Measurements from ENCODE around the gene CNN2. TPM values are rescaled to one million over a fixed set of nuclear protein-coding genes. Genes with fewer than 3 reads are reported as not detected.

Gene CNN2
- total and polyA plus RNA-seq, 2 of the 8 experiments (the other 6 are each of a cell fraction or from before 2014, with no cell fraction given) = 189 to 551 TPM

- Histone ChIP-seq H3K4ac (replicated peaks; ENCODE audit: insufficient read length, low read depth, low read length) (peak within 1 kb of the TSS; percentile 34), H3K27ac (ENCODE audit: low read depth, low read length) (peak within 1 kb of the TSS; percentile 96), H2AFZ (ENCODE audit: low read length) (no peak within 1 kb of the TSS), H4K8ac (ENCODE audit: extremely low read depth, insufficient read depth, low read length) (peak within 1 kb of the TSS; percentile 92; the same call in 1 of the 2 replicates), H3K4me2 (ENCODE audit: insufficient read depth in 1 of 2, low read depth in 2 of 2, low read length in 2 of 2) (peak within 1 kb of the TSS; percentile 93 to 98), H3K79me2 (ENCODE audit: control insufficient read depth in 1 of 2, insufficient read depth in 2 of 2, low read length in 2 of 2) (peaks cover 27 to 49% of the 10 kb centered on the region in 2 experiments), H3K79me1 (ENCODE audit: low read depth, low read length) (peaks cover 18% of the 10 kb centered on the region), H3K36me3 (ENCODE audit: control insufficient read depth in 2 of 4, insufficient read depth in 4 of 4, low read length in 3 of 4) (no peaks in the 10 kb centered on the region), H2BK12ac (ENCODE audit: low read depth, low read length) (peak within 1 kb of the TSS; percentile 65; the same call in 1 of the 2 replicates), H3K9me3 (ENCODE audit: insufficient read depth in 2 of 2, low read depth in 1 of 2, low read length in 1 of 2) (no peaks in the 10 kb centered on the region), H2BK15ac (ENCODE audit: low read length) (peak within 1 kb of the TSS; percentile 61; the same call in 1 of the 2 replicates), H3K27me3 (replicated peaks in 1 of 4; ENCODE audit: control insufficient read depth in 3 of 4, extremely low read depth in 1 of 4, insufficient read depth in 3 of 4, low read length in 3 of 4) (no peaks in the 10 kb centered on the region), H2AK5ac (ENCODE audit: low read depth, low read length) (peak within 1 kb of the TSS; percentile 44; the same call in 1 of the 2 replicates), H4K91ac (replicated peaks; ENCODE audit: insufficient read length, low read length) (peak within 1 kb of the TSS; percentile 77), H4K5ac (ENCODE audit: insufficient read length, low read depth, low read length) (peak within 1 kb of the TSS; percentile 9), H3K4me3 (ENCODE audit: extremely low read depth in 1 of 4, insufficient read depth in 2 of 4, low read depth in 3 of 4, low read length in 4 of 4) (peak within 1 kb of the TSS; percentile 84 to 97 (median 94)), H3K23me2 (ENCODE audit: low read depth, low read length) (peaks cover 9% of the 10 kb centered on the region), H3K9ac (replicated peaks in 1 of 4; ENCODE audit: extremely low read depth in 1 of 4, low read depth in 3 of 4, low read length in 3 of 4) (peak within 1 kb of the TSS; percentile 69 to 89 (median 82)), H2BK20ac (ENCODE audit: low read length) (no peak within 1 kb of the TSS), H2BK5ac (ENCODE audit: low read depth, low read length) (peak within 1 kb of the TSS; percentile 97), H3K4me1 (replicated peaks in 1 of 4; ENCODE audit: control insufficient read depth in 3 of 4, insufficient read depth in 4 of 4, low read length in 3 of 4) (peaks cover 0 to 31% (median 20%) of the 10 kb centered on the region in 4 experiments; a peak in 5 of 7 replicates), H4K20me1 (replicated peaks in 1 of 2; ENCODE audit: control insufficient read depth in 1 of 2, insufficient read depth in 2 of 2, low read length in 2 of 2) (peaks cover 24 to 36% of the 10 kb centered on the region in 2 experiments), H3K18ac (ENCODE audit: extremely low read depth, low read length) (no peak within 1 kb of the TSS; the same call in 1 of the 2 replicates), H2BK120ac (replicated peaks; ENCODE audit: low read depth, low read length) (no peak within 1 kb of the TSS), H3K56ac (replicated peaks; ENCODE audit: insufficient read length, low read depth, low read length) (peak within 1 kb of the TSS; percentile 43), H3K14ac (ENCODE audit: insufficient read length) (no peak within 1 kb of the TSS), H3K23ac (ENCODE audit: insufficient read length) (no peak within 1 kb of the TSS)
- POLR2A ChIA-PET (ENCODE audit: partially characterized antibody) = interaction anchor here (0.9 to 12.8 kb wide), 17 partner anchors 8 to 155 kb away, joined by 3 to 509 read pairs (median 5); partner anchors contain the start of genes ABCA7, ARHGAP45 and CNN2
- 1% methylated on average over 68 of the region's 68 CpGs; no CpG with 5 or more reads in 1 of the 2 experiments for WGBS, 2 experiments (ENCODE audit: extremely low coverage in 1 of 2, insufficient coverage in 1 of 2, insufficient read length in 1 of 2, insufficient replicate concordance in 2 of 2, low coverage in 1 of 2, low lambda C conversion rate in 2 of 2, missing lambda C conversion rate in 1 of 2)
- DNase-seq (ENCODE audit: low read depth in 1 of 2, low spot score in 2 of 2) = peak; percentile 89 to 97
- CTCF ChIA-PET (ENCODE audit: partially characterized antibody) = interaction anchor here (2.3 kb wide), 1 partner anchor 11 kb away, joined by 8 read pairs; no protein-coding TSS in a partner anchor
- FAIRE-seq = no peak
- TF ChIP-seq RNF2 (IDR thresholded peaks at IDR 0.05; ENCODE audit: borderline replicate concordance, low read depth, low read length, missing control alignments, poor library complexity, severe bottlenecking) (no peak), YY1 (IDR thresholded peaks at IDR 0.05; ENCODE audit: low read depth, low read length) (peak; percentile 97), RXRA (IDR thresholded peaks at IDR 0.05; ENCODE audit: insufficient read depth, low read depth, low read length) (0 out of 2 replicates have a peak, but pooled peaks have one; percentile 42), NRF1 (IDR thresholded peaks at IDR 0.05; ENCODE audit: low read depth, low read length) (no peak), E2F6 (IDR thresholded peaks at IDR 0.05) (no peak), CREB1 (IDR thresholded peaks at IDR 0.05) (no peak; the same call in 1 of the 2 replicates), JUN (IDR thresholded peaks at IDR 0.05; ENCODE audit: low read depth, low read length) (no peak), BCL11A (IDR thresholded peaks at IDR 0.05; ENCODE audit: low read depth in 2 of 2, low read length in 2 of 2) (no peak), ATF3 (IDR thresholded peaks at IDR 0.05; ENCODE audit: insufficient read depth, low read depth, low read length) (no peak), RAD21 (IDR thresholded peaks at IDR 0.05 in 1 of 2, conservative IDR thresholded peaks at IDR 0.05 in 1 of 2; ENCODE audit: low read depth in 2 of 2, low read length in 2 of 2) (peak in 1 of 2 experiments; percentile 8; a peak in 1 of 4 replicates)
Observed at GRCh38 chr19:1020868-1021425, 5.5 kb upstream of the CNN2 start, which contains the start of gene TMEM259. Gene TMEM259, minus strand, starts transcription at chr19:1021123. Its CDS starts 127 bp downstream, at chr19:1020996.

Measured in H1 (cell line).